ENCODE results near the gene CLIC5. TPM values are rescaled to one million over a fixed set of nuclear protein-coding genes. Genes with fewer than 3 reads are reported as not detected.

CLIC5 gene
- total RNA-seq, 2 donors from 2014 or later, result 1.6 to 3.3 TPM

DNA sequence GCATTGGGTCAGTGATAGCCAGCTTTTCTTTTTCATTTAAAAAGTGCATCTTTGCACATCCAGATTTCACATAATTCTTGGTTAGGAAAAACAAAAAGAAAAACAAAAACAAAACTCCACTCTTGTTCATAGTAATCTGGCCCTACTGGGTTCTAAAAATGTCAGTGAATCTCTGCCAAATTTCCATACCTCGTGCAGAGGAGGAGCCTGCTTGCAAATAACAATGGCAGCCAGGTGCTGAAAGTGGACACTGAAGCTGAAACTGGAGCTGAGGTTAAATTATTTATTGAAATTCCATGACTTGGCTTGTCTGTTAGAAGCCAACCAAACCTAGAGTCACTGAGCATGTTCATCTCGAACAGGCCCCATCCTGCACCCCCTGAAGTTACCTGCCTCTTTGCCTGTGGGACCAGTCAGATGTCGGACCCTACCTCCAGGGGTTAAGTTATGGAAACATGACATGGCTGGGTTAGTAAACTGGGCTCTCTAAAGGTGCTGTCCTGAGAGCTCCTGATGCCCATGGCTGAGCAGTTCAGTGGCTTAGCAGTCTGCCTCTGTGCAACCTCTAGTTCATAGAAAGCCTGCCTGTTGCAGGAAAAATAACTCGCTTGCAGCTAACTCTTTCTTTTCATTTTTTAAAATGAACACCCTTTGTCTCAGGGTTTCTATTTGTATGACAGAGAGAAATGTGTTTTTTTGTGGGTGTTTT is 42.7 kb downstream of the CLIC5 start:
- no peaks in the 10 kb centered on the region for H3K4me1 ChIP-seq
- ATAC-seq (no peak), DNase-seq (no peak)
- WGBS, 2 donors, result 78 to 84% methylated on average over 3 to 4 of the region's 4 CpGs
- no peaks in the 10 kb centered on the region for H3K36me3 ChIP-seq (replicated peaks in 1 of 2; ENCODE audit: insufficient read depth in 1 of 2, low read depth in 2 of 2)
- no peak for TF ChIP-seq POLR2A (IDR thresholded peaks at IDR 0.05)
- TF ChIP-seq, protein P1, sequence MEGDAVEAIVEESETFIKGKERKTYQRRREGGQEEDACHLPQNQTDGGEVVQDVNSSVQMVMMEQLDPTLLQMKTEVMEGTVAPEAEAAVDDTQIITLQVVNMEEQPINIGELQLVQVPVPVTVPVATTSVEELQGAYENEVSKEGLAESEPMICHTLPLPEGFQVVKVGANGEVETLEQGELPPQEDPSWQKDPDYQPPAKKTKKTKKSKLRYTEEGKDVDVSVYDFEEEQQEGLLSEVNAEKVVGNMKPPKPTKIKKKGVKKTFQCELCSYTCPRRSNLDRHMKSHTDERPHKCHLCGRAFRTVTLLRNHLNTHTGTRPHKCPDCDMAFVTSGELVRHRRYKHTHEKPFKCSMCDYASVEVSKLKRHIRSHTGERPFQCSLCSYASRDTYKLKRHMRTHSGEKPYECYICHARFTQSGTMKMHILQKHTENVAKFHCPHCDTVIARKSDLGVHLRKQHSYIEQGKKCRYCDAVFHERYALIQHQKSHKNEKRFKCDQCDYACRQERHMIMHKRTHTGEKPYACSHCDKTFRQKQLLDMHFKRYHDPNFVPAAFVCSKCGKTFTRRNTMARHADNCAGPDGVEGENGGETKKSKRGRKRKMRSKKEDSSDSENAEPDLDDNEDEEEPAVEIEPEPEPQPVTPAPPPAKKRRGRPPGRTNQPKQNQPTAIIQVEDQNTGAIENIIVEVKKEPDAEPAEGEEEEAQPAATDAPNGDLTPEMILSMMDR (IDR thresholded peaks at IDR 0.05), result no peak
- no peaks in the 10 kb centered on the region for H3K27me3 ChIP-seq
- intact Hi-C loops (cut with DNase I), result no loop called here
- no peak overlapping the region for H3K27ac ChIP-seq
- no peak overlapping the region for H3K4me3 ChIP-seq
- H3K9me3 ChIP-seq, result no peaks in the 10 kb centered on the region

DNA sequence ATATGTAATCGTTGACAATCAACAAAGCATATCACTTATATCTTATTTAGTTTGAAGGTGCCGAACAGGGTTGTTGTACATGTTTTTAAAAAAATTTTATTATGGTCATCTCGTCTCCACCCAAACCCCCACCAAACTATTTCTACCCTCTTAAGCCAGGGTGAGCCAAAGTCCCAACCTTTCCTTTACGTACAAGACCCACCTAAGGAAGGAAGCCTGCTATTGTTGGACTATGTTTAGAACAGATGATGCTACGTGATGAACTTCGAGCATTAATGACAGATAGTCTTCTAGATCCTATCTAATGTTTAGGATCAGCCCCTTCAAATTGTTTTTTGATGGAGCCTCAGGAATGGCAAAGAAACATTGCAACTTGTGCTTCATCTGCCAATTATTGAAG is 44.4 kb downstream of the CLIC5 start:
- H3K27ac ChIP-seq, result no peak overlapping the region
- H3K4me3 ChIP-seq, result no peak overlapping the region
- ATAC-seq (no peak), DNase-seq (no peak)
- WGBS, 2 donors, result 71 to 76% methylated on average over 6 of the region's 6 CpGs
- no peaks in the 10 kb centered on the region for H3K36me3 ChIP-seq (replicated peaks in 1 of 2; ENCODE audit: insufficient read depth in 1 of 2, low read depth in 2 of 2)
- H3K27me3 ChIP-seq, result no peaks in the 10 kb centered on the region
- no peaks in the 10 kb centered on the region for H3K4me1 ChIP-seq
- H3K9me3 ChIP-seq, result no peaks in the 10 kb centered on the region
- intact Hi-C loops (cut with DNase I), result no loop called here
- TF ChIP-seq POLR2A (IDR thresholded peaks at IDR 0.05), result no peak
- TF ChIP-seq, protein P1 (IDR thresholded peaks at IDR 0.05), result no peak

GRCh38 chr6:45970326-45970725 is 45.3 kb downstream of the CLIC5 start:
- ATAC-seq, result no peak
- no peak overlapping the region for H3K4me3 ChIP-seq

GRCh38 chr6:45969883-45970282 is 45.8 kb downstream of the CLIC5 start:
- no peak for TF ChIP-seq POLR2A (IDR thresholded peaks at IDR 0.05)
- TF ChIP-seq, protein P1 (IDR thresholded peaks at IDR 0.05), result no peak
- H3K27me3 ChIP-seq, result no peaks in the 10 kb centered on the region
- intact Hi-C loops (cut with DNase I), result no loop called here
- H3K36me3 ChIP-seq (replicated peaks in 1 of 2; ENCODE audit: insufficient read depth in 1 of 2, low read depth in 2 of 2), result no peaks in the 10 kb centered on the region
- no peaks in the 10 kb centered on the region for H3K9me3 ChIP-seq
- no peak for ATAC-seq
- H3K4me1 ChIP-seq, result no peaks in the 10 kb centered on the region
- no peak overlapping the region for H3K4me3 ChIP-seq
- WGBS, 2 donors, result 68 to 72% methylated on average over 2 of the region's 2 CpGs
- no peak overlapping the region for H3K27ac ChIP-seq
- no peak for DNase-seq

More at GRCh38 chr6:45970326-45970725, 45.3 kb downstream of the CLIC5 start:
- DNase-seq, result no peak
- intact Hi-C loops (cut with DNase I), result no loop called here
- no peaks in the 10 kb centered on the region for H3K36me3 ChIP-seq (replicated peaks in 1 of 2; ENCODE audit: insufficient read depth in 1 of 2, low read depth in 2 of 2)
- WGBS, 2 donors, result 31 to 40% methylated on average over 2 of the region's 2 CpGs
- H3K9me3 ChIP-seq, result no peaks in the 10 kb centered on the region
- no peak overlapping the region for H3K27ac ChIP-seq
- TF ChIP-seq, protein P1 (IDR thresholded peaks at IDR 0.05), result no peak
- no peak for TF ChIP-seq POLR2A (IDR thresholded peaks at IDR 0.05)
- H3K4me1 ChIP-seq, result no peaks in the 10 kb centered on the region
- no peaks in the 10 kb centered on the region for H3K27me3 ChIP-seq

DNA sequence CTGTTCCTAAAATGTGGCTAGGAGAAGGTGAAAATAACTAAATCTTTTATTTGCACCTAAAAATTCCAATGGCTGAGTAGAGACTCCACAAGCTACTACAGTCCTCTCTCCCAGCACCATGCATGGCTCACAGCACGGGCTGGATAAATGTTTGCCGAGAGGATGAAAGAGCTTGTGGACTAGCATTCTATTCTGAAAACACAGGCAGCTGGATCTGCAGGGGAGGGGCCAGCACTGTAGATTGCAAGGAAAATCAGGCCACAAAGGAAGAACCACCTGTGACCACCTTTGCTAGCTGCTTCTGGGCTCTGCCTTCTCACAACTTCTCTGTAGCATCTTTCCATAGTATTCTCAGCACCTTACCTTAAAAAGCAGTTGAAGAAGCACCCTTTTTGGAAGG is 46.6 kb downstream of the CLIC5 start:
- 53 to 65% methylated on average over 2 of the region's 2 CpGs for WGBS, 2 donors
- ATAC-seq (no peak), DNase-seq (no peak)
- TF ChIP-seq, protein P1 (IDR thresholded peaks at IDR 0.05), result no peak
- no peak for TF ChIP-seq POLR2A (IDR thresholded peaks at IDR 0.05)
- Histone ChIP-seq H3K27ac (no peak overlapping the region), H3K36me3 (replicated peaks in 1 of 2; ENCODE audit: insufficient read depth in 1 of 2, low read depth in 2 of 2) (no peaks in the 10 kb centered on the region), H3K9me3 (no peaks in the 10 kb centered on the region), H3K4me1 (no peaks in the 10 kb centered on the region), H3K4me3 (no peak overlapping the region), H3K27me3 (no peaks in the 10 kb centered on the region)
- intact Hi-C loops (cut with DNase I), result no loop called here
